ENCODE results near the gene LRP2. TPM values are rescaled to one million over a fixed set of nuclear protein-coding genes. Genes with fewer than 3 reads are reported as not detected.

Gene LRP2
- polyA plus RNA-seq, 3 donors: not detected

- no peak for DNase-seq
- Histone ChIP-seq H2AFZ (ENCODE audit: insufficient read depth, low read depth, low read length, poor library complexity, severe bottlenecking) (no peak overlapping the region), H3K4me3 (replicated peaks in 1 of 3; ENCODE audit: low read depth in 2 of 3, low read length in 3 of 3) (no peak overlapping the region), H3K9me3 (replicated peaks in 1 of 2; ENCODE audit: control insufficient read depth in 1 of 2, insufficient read depth in 1 of 2, low read length in 2 of 2) (no peaks in the 10 kb centered on the region), H3K36me3 (replicated peaks in 1 of 2; ENCODE audit: control insufficient read depth in 1 of 2, insufficient read depth in 2 of 2, low read length in 2 of 2) (no peaks in the 10 kb centered on the region), H3K79me2 (ENCODE audit: insufficient read depth, low read length) (no peaks in the 10 kb centered on the region), H3K27me3 (ENCODE audit: control insufficient read depth in 2 of 2, insufficient read depth in 2 of 2, low read length in 2 of 2) (no peaks in the 10 kb centered on the region), H3K4me2 (replicated peaks; ENCODE audit: extremely low read depth, low read length, poor library complexity, severe bottlenecking) (no peak overlapping the region), H3K27ac (ENCODE audit: low read depth in 1 of 2, low read length in 2 of 2) (no peak overlapping the region), H4K20me1 (ENCODE audit: insufficient read depth, low read length) (no peaks in the 10 kb centered on the region), H3K9ac (ENCODE audit: insufficient read depth, low read length, poor library complexity, severe bottlenecking) (no peak overlapping the region), H3K4me1 (ENCODE audit: control insufficient read depth in 1 of 2, insufficient read depth in 2 of 2, low read length in 2 of 2) (no peaks in the 10 kb centered on the region)
- no CpG with 5 or more reads among the region's 4 CpGs for WGBS (ENCODE audit: insufficient coverage)
- H3K27ac Mint-ChIP-seq: no peak overlapping the region
- intact Hi-C loops (cut with micrococcal nuclease): no loop called here
- peaks cover 0 to 8% (median 3%) of the 10 kb centered on the region in 7 donors for H3K9me3 Mint-ChIP-seq
- peaks cover 0 to 4% (median 3%) of the 10 kb centered on the region in 3 donors for H3K27me3 Mint-ChIP-seq (ENCODE audit: low read depth in 3 of 3)
- H3K36me3 Mint-ChIP-seq: no peaks in the 10 kb centered on the region
- TF ChIP-seq CTCF (IDR thresholded peaks at IDR 0.05): no peak
- peaks cover 3% of the 10 kb centered on the region for H3K4me1 Mint-ChIP-seq
- no peak overlapping the region for H3K4me3 Mint-ChIP-seq
These were observed 242.5 kb downstream of the LRP2 start for GRCh38 chr2:169119851-169120250.

- H2AFZ ChIP-seq (ENCODE audit: insufficient read depth, low read depth, low read length, poor library complexity, severe bottlenecking): peak overlapping the region; percentile 12
- no peak for DNase-seq
- no peaks in the 10 kb centered on the region for H4K20me1 ChIP-seq (ENCODE audit: insufficient read depth, low read length)
- H3K9me3 ChIP-seq (replicated peaks in 1 of 2; ENCODE audit: control insufficient read depth in 1 of 2, insufficient read depth in 1 of 2, low read length in 2 of 2): no peaks in the 10 kb centered on the region
- peaks cover 5% of the 10 kb centered on the region for H3K4me1 Mint-ChIP-seq
- no peak overlapping the region for H3K27ac Mint-ChIP-seq
- no peaks in the 10 kb centered on the region for H3K36me3 Mint-ChIP-seq
- H3K27ac ChIP-seq (ENCODE audit: low read depth in 1 of 2, low read length in 2 of 2): no peak overlapping the region
- H3K79me2 ChIP-seq (ENCODE audit: insufficient read depth, low read length): no peaks in the 10 kb centered on the region
- H3K27me3 Mint-ChIP-seq (ENCODE audit: low read depth in 3 of 3): peaks cover 0 to 4% (median 3%) of the 10 kb centered on the region in 3 donors
- no peak for TF ChIP-seq CTCF (IDR thresholded peaks at IDR 0.05)
- no peaks in the 10 kb centered on the region for H3K36me3 ChIP-seq (replicated peaks in 1 of 2; ENCODE audit: control insufficient read depth in 1 of 2, insufficient read depth in 2 of 2, low read length in 2 of 2)
- H3K4me1 ChIP-seq (ENCODE audit: control insufficient read depth in 1 of 2, insufficient read depth in 2 of 2, low read length in 2 of 2): peaks cover 0 to under 1% of the 10 kb centered on the region in 2 donors
- no peak overlapping the region for H3K9ac ChIP-seq (ENCODE audit: insufficient read depth, low read length, poor library complexity, severe bottlenecking)
- 100% methylated on average over 3 of the region's 4 CpGs for WGBS (ENCODE audit: insufficient coverage)
- H3K4me2 ChIP-seq (replicated peaks; ENCODE audit: extremely low read depth, low read length, poor library complexity, severe bottlenecking): no peak overlapping the region
- H3K27me3 ChIP-seq (ENCODE audit: control insufficient read depth in 2 of 2, insufficient read depth in 2 of 2, low read length in 2 of 2): no peaks in the 10 kb centered on the region
- H3K4me3 Mint-ChIP-seq: no peak overlapping the region
- no peak overlapping the region for H3K4me3 ChIP-seq (replicated peaks in 1 of 3; ENCODE audit: low read depth in 2 of 3, low read length in 3 of 3)
- intact Hi-C loops (cut with micrococcal nuclease): no loop called here
- H3K9me3 Mint-ChIP-seq: peaks cover 0 to 7% (median 3%) of the 10 kb centered on the region in 7 donors
These were observed 243.1 kb downstream of the LRP2 start for GRCh38 chr2:169119123-169119760.
